Globus pallidus (tissue), 1 donor: ENCODE data around the gene ATG14.
A peak's percentile ranks its signal among the peaks of the same experiment; 100 is the strongest.
"Not testable (repeated sequence)": the region's sequence is repeated elsewhere in the genome, so short reads cannot be mapped to it uniquely, and the experiment has no call there.

Experiments
- DNase-seq: peaks from one replicate; pipeline ENCODE4 v3.0.0-alpha.2; 2015; ENCODE audit warnings: low spot score

ATG14 gene

DNA sequence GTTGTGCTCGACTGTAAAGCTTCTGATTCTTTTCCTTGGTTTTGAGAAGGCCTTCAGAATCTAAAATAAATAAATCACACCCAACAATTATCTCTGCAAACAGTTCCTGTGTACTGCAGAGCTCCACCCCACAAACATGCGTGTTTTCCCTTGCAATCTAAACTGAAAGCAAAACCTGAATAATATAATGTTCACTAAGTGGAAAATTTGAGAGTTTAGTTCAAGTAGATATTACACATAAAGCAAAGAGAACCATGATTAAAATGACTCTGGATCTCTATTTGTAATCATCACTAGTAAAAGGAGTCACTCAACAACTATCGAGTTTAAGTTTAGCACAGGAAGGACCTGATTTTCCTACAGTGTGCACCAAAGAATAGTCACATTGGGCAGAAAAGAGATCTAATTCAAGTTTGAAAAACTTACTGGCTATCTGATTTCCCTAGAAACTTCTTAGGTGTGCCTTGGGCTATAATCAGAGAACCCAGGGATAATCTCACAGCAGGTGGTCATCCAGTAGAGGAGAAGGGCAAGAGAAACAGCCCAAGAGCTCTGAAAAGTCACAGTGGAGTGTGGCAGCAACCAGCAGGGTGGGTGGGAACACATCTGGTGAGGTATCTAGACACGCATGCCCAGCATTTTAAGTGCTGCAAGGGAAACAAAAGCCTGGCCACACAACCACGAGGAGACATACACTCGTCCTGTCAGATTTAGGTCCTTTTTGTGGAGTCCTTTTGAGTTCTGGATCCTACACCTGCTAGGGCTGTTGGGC, 25.4 kb downstream of the ATG14 start:
- DNase-seq = no peak

DNA sequence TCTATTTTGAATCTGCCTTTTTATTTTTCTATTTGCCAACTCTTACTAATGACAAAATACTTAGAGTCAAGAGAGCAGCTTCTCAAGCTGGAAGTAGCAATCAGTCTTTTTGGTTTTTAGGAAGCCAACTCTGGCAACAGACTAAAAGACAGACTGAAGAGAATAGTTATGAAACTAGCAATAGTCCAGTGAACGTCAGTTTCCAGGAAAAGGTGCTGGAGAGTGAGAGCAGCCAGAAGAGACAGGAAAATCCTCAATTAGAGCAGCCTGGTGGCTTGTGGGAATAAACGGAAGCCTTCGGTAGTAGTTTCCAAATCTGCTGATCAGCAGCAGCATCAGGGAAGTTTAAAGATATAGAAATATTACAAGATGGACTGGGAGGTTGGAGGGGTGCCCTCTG, 27.1 kb downstream of the ATG14 start:
- DNase-seq = no peak

DNA sequence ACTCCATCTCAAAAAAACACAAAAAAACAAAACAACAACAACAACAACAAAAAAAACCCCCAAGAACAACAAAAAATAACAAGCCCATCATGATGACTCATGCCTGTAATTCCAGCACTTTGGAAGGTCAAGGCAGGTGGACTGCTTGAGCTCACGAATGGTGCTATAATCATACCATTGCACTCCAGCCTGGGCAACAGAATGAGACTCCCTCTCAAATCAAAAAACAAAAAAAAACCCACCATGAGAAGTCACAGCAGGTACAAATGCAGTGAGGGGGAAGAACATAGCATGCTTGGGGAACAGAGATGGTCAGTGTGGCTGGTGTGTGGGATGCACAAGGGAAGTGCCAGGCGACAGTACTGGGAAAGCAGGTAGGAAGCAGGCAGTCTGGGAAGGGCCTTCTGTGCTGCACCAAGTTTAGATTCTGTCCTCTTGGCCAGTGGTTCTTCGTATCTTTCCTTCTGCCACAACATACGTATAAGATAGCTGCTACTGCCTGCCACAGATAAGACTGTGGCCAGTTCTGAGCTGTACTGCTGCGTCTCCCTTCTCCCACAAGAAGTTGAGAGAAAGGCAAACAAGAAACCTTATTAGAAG, 28.0 kb downstream of the ATG14 start:
- no peak for DNase-seq

DNA sequence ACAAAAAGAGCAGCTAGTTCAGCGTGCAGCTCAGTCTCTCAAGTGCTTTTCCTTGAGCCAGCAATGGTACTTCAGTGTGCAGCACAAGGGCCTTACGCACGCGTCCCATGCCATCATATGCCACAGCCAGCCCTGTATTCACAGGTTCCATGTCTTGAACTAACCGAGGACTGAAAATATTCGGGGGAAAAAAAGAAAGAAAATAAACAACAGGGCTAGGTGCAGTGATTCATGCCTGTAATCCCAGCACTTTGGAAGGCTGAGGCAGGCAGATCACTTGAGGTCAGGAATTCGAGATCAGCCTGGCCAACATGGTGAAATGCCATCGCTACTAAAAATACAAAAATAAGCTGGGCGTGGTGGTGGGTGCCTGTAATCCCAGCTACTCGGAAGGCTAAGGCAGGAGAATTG, 28.6 kb downstream of the ATG14 start:
- DNase-seq = not testable (repeated sequence)

DNA sequence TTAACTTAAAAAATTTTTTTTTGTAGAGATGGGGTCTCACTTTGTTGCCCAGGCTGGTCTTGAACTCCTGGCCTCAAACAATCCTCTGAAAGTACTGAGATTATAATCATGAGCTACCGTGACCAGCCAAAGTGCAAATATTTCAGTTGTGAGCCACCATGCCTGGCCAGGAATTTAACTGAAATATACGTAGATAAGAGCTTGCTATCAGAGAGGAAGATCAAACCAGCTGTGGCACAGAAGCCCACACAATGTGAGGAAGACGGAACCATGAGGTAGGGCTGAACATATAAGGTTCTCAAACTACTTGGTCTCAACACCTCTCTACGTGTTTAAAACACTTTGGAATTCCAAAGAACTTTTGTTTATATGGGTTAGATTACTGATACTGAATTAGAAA, 29.1 kb downstream of the ATG14 start:
- no peak for DNase-seq

DNA sequence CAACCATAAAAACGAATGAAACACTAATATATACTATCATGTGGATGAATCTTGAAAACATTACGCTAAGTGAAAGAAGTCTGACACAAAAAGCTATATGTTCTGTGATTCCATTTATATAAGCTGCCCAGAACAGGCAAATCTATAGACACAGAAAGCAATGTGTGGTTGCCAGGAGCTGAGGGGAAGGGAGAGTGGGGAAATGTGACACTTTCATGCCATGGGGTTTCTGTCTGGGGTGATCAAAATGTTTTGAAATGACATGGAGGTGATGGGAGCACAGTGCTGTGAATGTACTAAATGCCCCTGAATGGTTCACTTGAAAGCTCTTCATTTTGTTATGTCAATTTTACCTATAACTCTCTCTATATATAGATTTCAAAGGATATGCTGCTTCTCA, 30.1 kb downstream of the ATG14 start:
- no peak for DNase-seq

DNA sequence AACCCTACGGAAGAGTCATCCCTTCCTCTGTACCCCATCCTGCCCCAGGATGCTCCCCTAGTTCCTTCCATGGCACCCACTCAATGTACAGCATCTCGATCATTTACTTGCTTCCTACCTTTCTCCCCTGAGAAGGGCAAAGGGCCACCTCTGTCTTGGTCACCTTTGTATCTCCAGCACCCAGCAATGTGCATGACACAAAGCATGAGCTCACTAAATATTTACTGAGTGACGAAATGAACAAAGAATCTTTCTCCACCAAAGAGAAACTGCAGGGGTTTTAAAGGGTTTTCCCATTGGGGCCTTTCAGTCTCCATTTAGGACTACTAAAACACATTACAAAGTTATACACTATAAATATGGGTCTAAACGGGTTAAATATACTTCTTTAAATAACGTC, 30.6 kb downstream of the ATG14 start:
- DNase-seq = no peak

DNA sequence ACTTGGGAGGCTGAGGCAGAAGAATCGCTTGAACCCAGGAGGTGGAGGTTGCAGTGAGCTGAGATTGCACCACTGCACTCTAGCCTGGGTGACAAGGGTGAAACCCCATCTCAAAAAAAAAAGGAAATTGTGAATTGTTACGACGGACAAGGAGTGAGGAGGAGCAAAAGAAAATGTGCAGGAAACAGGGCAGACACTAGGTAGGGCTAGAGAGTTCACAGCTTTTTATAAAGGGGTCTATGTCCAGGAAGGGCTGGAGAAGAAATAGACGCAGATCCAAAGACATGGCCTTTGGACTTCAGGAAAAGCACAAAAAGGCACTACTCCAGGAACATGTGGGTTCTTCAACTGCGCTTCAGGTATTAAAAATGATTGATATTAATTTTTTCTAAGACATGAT, 34.4 kb downstream of the ATG14 start:
- no peak for DNase-seq

DNA sequence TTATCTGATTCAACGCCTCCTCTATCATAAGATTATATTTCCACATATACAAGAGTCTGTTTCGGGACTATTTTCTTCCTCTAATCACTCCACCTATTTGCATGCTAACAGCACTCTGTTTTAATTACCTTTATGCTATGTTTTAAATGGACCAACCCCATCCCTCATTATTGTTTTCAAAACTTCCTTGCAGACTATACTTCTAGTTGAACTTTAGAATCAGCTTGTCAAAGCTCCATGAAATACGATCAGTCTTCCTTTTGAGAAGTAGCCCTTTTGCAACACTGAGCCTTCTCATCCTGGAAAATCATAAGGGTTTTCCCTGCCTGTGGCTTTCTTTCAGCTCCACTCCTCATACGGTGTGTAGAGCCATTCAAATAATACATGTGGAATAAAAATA, 36.9 kb downstream of the ATG14 start:
- DNase-seq = no peak

DNA sequence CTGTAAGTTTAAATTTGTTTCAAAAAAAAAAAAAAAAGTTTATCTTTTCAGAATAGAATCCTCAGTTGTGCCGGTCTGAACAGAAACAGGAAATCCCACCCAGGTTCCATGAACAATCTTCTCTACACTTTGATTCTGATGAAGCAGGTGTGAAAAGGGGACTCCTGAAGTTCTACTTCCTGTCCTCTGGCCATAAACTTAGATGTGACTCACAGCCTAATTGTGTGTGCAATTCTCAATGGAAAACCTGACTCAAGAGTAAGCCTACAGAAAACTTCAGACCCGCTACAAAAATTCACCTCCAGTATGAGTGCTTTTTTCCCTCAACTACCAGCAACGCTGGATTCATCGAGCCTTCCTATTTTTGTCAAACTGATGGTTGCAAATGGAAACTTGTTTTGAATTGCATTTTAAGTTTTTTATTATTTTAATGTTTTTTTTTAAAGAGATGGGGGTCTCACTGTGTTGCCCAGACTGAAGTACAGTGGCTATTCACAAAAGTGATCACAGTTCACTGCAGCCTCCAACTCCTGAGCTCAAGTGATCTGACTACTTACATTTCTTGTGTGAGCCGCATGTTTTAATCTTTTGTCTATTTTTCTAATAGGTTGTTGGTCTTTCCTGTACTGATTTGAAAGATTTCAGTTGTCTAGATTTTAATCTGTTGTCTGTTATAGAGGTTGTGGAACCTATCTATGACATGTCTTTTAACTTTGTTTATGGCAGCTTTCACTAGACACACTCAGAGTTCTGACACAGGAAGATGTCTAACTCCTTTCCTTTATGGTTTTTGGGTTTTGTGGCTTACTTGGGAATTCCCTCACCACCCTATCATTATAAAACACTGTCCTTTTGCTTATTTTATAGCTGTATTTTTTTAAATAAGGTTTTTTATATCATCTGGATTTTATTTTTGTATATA, 37.6 kb downstream of the ATG14 start:
- no peak for DNase-seq

DNA sequence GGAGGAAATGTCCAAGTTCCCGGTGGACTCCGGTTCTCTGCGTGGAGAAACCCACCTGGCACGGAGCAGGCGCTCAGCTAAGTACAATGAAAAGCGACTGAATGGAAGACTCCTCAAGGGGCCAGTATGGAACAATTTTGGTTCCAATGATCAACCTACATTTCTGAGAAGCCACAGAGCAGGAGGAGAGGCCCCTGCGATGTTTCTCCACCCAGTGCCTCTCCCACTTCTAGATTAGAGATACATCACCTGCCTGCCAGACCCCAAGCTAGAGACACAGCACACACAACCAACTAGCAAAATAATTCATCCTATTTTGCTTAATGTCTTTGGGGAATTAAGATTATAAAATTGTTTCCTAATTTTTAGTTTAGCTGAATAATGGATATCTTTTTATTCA, 38.8 kb downstream of the ATG14 start:
- no peak for DNase-seq

DNA sequence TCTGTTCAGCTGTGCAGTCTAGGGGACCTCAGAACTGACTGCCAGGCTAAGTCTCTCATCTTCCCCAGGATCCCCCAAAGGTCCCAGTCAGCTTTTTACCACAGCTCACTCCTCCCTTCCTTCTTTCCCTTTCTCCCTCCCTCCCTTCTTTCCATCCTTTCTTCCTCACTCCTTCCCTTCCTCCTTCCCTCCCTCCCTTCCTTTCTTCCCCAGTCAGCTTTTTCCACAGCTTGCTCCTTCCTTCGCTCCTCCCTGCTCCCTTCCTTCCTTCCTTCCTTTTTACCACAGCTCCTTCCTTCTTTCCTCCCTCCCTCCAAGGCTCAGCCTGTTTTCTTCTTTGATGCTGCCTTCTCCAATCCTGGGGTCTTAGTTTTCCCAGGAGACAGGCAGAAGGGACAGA, 39.2 kb downstream of the ATG14 start:
- DNase-seq = no peak

DNA sequence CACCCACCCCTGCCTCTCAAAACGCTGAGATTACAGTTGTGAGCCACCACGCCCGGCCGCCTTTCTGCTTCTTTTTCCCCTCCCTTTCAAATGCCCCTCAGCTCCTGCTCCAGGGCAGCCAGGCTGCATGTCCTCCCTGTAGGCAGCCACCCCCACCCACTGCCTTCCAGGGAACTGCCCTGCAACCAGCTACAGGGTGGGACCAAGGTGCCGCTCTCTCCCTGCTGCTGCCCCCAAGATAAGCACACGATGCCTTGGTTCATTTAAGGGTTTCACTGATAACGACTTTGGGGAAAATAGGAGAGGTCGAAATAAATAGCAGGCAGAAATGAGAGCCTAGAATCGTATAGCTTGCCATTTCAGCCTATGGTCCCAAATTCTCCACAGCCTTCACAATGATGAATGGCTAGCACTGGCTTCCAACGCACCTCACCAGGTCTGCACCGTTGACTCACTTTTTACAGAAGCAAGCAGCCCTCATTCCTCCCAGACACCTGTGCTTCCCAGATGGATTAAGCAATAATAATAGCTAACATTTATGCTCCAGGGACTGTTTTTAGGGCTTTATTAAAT, 40.7 kb downstream of the ATG14 start:
- no peak for DNase-seq

DNA sequence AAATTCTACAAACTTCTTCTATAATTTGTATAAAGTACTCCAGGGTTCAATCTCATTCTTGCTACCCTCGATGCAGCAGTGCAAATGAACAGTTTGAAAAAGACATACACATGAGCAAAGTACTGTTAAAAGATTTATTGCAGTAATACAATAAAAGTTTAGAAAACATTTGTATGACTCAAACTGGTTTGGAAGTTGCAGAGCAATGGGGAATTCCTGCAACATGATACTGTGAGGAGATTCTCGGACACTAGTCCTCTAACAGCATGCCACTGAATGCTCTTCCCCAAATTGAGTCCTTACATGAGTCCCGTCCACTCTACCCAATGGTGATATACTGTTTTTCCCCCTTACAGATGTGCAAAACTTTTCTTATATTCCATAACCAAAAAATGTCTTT, 45.4 kb downstream of the ATG14 start:
- DNase-seq = no peak

DNA sequence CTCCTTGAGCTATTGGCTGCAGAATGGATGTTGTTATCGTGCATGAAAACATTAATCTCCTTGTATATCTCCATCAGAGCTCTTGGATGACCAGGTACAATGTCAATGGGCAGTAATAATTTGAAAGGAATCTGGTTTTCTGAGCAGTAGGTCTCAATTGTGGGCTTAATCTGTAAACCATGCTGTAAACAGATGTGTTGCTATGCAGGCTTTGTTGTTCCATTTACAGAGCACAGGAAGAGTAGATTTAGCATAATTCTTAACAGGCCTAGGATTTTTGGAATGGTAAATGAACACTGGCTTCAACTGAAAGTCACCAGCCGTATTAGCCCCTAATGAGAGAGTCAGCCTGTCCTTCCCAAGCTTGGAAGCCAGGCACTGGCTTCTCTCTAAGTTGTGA, 50.4 kb downstream of the ATG14 start:
- no peak for DNase-seq

DNA sequence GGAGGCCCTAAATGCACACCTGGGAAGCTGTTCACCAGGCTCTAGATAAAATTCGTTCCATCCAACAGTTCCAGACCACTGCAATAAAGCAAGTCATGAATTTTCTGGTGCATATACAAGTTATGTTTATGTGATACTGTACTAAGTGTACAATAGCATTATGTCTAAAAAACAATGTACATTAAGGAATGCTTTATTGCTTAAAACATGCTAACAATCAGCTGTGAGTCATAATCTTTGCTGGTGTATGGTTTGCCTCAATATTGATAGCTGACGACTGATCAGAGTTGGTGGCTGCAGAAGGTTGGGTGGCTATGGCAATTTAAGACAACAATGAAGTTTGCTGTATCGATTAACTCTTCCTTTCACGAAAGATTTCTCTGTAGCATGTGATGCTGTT, 52.3 kb downstream of the ATG14 start:
- DNase-seq = no peak

DNA sequence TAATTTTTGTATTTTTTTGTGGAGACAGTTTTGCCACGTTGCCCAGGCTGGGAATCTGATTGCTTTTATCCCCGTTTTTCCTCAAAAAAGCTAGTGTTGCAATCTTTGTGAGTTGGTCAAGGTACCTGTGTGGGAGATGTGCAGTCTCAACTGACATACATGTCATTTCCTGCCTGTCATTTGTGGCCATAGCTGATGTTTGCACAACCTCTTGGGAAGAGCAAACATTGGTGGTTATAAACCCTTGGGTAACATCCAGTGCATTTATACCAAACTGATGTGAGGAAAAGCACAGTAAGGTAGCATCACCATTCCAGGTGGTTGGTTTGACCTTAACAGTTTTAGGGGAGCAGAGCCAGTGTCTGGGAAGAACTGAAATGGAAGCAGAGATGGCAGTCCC, 54.7 kb downstream of the ATG14 start:
- no peak for DNase-seq

DNA sequence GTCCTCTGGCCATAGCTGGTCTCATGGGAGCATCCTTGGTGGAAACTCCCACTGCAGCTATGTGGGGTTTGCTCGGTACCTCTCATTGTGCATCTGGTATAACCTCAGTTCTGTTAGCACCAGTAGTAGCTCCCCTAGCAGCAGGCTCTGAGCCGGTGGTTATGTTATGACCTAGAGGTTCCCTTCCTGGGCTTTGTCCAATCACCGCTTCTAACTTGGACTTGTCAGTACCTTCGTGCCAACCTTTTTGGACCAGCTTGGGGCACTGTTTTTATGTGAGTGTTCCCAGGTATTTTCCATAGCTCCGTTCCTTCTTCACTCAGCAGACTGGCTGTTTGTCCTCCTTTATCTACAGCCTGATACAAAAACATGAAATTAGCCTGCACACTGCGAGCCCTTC, 55.7 kb downstream of the ATG14 start:
- no peak for DNase-seq

DNA sequence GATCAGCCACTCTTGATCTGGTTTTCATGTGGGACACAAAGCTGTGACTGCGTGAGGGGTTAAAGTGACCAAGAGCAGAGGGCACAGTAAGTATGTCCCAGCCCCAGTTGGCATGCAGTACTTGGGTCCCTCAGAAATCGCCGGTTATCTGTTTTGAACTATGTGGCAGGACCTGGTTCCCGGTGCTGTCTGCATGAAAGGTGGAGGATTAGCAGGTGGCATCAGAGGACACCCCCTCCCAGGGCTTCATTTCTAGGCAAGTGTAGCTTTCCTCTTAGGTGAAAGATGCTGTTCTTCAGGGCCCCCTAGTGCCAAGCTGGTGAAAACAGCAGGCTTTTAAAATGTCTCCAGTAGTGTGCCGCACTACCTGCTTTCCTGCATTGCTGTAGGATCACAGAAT, 57.1 kb downstream of the ATG14 start:
- peak; percentile 40 for DNase-seq

DNA sequence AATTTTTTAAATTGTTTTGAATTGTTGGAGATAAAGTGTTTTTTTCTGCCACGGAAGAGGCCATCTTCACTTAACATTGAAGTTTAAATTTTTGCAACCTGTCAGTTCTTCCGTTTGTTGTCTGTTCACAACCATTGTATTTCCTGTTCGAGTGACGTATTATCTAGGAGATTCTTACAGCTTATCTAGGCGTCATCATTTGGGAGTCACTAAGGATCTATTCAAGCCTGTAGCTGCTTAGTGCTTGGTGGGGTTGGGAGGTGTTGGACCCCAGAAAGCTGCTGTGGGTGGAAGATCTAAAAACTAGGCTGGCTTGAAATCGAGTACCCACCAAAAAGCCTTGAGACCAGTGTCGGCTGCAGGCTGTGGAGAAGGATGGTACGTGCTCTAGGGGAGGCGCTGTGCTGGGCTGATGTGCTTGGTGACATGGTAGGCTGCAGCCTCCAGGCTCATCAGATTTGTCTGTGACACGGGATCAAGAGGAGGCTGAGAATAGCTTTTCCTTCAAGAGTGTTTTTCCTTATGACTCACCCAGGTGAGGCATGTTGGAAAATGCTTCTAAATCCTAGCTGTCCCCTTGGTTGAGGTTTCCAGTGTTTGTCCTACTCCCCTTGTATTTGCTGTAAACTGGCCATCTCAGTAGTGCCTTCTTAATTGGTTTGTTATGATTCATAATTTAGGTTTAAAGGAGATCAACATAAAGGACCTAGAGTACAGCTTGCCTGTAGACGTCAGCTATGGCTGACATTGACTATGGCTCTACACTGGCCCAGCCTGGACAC, 57.8 kb downstream of the ATG14 start:
- DNase-seq = no peak

DNA sequence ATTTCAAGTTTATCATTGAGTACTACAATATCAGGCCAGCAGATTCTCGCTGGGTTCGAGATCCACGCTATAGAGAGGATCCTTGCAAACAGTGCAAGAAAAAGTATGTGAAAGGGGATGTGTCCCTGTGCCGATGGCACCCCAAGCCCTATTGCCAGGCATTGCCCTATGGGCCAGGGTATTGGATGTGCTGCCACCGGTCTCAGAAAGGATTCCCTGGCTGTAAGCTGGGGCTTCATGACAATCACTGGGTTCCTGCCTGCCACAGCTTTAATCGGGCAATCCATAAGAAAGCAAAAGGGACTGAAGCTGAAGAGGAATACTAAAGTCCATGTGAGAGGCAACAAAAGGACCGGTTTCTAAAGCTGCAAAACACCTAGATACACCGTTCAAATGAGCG, 59.4 kb downstream of the ATG14 start:
- DNase-seq = no peak

DNA sequence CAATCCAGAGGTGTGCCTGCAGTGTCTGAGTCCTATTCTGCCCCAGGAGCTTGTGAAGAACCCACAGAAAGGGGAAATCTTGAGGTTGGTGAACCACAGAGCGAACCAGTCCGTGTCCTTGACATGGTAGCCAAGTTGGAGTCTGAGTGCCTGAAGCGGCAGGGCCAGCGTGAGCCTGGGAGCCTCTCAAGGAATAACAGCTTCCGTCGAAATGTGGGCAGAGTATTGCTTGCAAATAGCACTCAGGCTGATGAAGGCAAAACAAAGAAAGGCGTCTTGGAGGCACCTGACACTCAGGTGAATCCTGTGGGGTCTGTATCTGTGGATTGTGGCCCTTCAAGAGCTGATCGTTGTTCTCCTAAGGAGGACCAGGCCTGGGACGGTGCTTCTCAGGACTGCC, 60.5 kb downstream of the ATG14 start:
- DNase-seq = no peak
